GM20000 (cell line): Measurements from ENCODE around the gene ASMTL.
"Not testable (repeated sequence)": the region's sequence is repeated elsewhere in the genome, so short reads cannot be mapped to it uniquely, and the experiment has no call there.

ENCODE experiments used
- DNase-seq: peaks from one replicate; pipeline ENCODE4 v3.0.0; 2012; ENCODE audit warnings: low spot score
- TF ChIP-seq, protein P1 (sequence below): IDR thresholded peaks from 2 replicates; pipeline ENCODE4 v1.5.1; 2012; ENCODE audit warnings: mild to moderate bottlenecking, control low read depth; ENCODE audit errors: extremely low read depth, missing control alignments

Gene ASMTL

DNA sequence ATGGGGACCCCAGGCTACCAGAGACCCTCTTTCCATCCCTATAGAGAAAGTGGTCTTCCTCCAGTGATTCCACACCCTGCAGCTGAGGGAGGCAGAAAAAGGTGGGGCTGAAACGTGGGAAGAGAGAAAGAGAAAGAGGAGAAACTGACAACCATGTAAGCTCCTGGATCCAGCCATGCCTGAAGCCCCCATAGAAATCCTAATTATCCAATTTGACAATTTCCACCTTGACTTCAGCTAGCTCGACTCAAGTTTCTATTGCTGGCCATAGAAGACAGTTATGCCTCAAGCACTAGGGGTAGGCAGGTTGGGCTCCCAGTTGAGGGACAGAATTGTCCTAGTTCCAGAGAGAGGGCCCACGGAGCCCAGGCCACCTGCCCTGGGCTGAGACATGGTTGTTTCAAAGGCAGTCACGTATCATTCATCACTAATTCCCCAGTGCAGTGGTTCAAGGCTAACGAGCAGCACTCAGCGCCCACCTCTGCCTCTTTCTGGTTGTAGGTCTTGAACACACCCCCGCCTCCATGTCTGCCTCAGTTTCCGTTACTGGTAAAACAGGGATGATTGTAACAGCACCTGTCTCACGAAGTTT lies 39.8 kb upstream of the ASMTL start:
- TF ChIP-seq, protein P1, sequence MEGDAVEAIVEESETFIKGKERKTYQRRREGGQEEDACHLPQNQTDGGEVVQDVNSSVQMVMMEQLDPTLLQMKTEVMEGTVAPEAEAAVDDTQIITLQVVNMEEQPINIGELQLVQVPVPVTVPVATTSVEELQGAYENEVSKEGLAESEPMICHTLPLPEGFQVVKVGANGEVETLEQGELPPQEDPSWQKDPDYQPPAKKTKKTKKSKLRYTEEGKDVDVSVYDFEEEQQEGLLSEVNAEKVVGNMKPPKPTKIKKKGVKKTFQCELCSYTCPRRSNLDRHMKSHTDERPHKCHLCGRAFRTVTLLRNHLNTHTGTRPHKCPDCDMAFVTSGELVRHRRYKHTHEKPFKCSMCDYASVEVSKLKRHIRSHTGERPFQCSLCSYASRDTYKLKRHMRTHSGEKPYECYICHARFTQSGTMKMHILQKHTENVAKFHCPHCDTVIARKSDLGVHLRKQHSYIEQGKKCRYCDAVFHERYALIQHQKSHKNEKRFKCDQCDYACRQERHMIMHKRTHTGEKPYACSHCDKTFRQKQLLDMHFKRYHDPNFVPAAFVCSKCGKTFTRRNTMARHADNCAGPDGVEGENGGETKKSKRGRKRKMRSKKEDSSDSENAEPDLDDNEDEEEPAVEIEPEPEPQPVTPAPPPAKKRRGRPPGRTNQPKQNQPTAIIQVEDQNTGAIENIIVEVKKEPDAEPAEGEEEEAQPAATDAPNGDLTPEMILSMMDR, result no peak
- DNase-seq, result no peak

DNA sequence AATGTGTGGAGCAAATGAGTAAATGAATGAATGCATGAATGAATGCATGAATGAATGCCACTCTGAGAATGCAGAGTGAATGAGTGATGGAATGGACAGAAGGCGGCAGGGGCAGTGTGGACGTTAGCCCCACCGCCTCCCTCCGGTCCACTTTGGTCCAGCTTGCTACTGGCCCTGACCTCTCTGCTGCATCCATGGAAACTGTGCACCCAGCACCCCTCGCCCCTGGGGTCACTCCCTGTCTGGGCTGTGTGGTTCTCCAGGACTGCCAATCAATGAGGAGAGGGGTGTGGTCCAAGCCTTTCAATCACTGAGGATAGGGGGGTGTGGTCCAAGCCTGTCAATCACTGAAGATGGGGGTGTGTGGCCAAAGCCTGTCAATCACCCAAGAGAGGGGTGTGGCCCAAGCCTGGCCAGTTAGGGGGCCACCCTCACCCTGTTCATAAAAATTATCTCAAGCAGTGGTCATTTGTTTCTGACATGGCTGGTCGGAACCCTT lies 39.2 kb upstream of the ASMTL start:
- TF ChIP-seq, protein P1, result no peak
- peak; percentile 85 for DNase-seq

DNA sequence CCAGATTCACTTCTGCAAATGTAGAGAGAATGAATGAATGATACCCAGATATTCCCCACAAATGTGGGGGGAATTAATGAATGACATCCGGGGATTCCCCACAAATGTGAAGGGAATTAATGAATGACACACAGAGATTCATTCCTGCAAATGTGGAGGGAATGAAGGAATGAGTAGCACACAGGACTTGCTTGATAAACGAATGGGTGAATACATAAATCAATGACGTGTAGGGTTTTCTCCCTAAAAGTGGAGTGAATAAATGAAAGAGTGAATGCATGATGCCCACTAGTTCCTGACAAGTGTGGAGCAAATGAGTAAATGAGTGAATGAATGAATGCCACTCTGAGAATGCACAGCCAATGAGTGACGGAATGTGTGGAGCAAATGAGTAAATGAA lies 38.5 kb upstream of the ASMTL start:
- DNase-seq, result not testable (repeated sequence)

DNA sequence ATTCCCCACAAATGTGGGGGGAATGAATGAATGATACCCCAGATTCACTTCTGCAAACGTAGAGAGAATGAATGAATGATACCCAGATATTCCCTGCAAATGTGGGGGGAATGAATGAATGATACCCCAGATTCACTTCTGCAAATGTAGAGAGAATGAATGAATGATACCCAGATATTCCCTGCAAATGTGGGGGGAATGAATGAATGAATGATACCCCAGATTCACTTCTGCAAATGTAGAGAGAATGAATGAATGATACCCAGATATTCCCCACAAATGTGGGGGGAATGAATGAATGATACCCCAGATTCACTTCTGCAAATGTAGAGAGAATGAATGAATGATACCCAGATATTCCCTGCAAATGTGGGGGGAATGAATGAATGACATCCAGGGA lies 38.0 kb upstream of the ASMTL start:
- DNase-seq, result not testable (repeated sequence)

DNA sequence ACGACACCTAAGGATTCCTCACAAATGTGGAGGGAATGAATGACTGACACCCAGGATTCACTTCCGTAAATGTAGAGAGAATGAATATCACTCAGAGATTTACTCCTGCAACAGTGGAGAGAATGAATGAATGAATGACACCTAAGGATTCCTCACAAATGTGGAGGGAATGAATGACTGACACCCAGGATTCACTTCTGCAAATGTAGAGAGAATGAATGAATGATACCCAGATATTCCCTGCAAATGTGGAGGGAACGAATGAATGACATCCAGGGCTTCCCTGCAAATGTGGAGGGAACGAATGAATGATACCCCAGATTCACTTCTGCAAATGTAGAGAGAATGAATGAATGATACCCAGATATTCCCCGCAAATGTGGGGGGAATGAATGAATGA lies 36.6 kb upstream of the ASMTL start:
- DNase-seq, result not testable (repeated sequence)

DNA sequence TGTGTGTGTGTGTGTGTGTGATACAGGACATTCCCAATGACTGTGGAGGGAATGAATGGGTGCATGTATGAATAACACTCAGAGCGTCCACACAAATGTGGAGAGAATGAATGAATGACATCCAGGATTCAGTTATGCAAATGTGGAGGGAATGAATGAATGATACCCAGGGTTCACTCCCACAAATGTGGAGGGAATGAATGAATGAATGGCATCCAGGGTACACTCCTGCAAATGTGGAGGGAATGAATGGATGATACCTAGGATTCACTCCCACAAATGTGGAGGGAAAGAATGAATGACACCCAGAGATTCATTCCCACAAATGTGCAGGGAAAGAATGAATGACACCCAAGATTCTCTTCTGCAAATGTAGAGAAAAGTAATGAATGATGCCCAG lies 36.0 kb upstream of the ASMTL start:
- no peak for DNase-seq

DNA sequence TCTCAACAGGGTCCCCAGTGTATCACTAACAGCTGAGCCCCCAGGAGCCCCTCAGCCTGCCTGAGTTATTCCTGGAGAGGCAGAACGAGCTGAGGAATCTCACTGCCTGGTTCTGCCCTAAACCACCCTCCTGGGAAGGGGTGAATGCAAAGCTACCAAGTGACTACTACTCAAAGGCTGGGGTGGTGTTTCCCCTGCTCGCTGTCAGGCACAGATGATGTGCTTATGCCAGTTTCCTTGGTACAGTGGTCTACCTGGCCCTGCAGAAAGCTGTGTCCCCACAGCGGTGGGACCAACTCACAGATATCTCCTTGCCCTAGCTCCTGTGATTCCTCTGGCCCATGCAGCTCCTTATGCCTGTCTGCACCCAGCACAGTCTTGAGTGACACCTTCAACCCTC lies 35.4 kb upstream of the ASMTL start:
- DNase-seq, result no peak
- TF ChIP-seq, protein P1, result no peak

More for the DNA sequence above, 36.0 kb upstream of the ASMTL start:
- TF ChIP-seq, protein P1, result no peak

DNA sequence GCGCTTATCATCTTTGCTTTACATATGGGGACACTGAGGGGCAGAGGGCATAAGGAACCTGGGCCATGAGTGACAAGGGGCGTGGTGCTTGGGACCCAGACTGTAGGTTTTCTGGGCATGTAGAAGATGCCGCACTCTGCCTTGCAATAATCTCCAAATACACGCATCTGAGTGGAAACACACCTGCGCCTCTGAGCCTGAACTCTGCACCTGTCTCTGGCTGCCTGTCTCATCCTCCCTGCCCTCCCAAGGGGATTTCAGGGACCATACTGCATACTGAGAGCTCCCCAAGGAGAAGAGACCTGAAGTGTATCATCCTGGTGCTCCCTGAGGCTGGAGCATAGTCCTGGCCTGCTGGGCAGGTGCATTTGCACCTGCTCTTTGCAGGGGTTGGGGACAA lies 34.7 kb upstream of the ASMTL start:
- TF ChIP-seq, protein P1, result no peak
- no peak for DNase-seq

DNA sequence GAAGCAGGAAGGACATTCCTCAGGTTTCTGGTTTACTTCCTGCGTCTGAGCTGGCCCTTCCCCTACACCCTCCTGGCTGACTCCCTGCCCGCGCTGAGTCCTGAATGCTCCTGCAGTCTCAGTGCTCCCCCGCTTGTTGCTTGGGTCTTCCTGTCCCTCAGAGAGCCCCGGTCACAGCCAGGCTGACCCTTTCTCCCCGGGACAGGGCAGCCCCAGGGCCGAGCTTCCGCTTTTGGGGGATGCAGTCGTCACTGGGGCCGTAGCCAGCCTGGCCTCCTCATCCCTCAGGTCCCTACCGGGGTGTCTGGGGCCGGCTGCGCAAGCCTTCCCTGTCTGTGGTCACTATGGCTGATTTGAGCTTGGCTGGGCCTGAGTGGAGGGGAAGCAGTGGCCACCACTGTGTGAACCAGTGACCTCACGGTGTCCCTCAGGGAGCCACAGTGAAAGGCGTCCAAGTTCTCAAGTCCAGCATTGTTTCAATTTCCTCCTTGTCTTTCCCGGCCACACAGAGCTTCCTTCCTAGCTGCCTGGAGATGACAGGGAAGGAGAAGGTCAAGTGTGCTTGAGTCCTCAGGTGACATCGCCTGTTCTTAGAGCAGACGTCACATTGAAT lies 34.1 kb upstream of the ASMTL start:
- DNase-seq, result no peak
- TF ChIP-seq, protein P1, result no peak
